ENCODE measurements around the gene MYO18B. TPM values are rescaled to one million over a fixed set of nuclear protein-coding genes. Genes with fewer than 3 reads are reported as not detected.

MYO18B gene
- total and polyA plus RNA-seq, 8 donors = 0.05 to 0.47 (median 0.14) TPM

DNA sequence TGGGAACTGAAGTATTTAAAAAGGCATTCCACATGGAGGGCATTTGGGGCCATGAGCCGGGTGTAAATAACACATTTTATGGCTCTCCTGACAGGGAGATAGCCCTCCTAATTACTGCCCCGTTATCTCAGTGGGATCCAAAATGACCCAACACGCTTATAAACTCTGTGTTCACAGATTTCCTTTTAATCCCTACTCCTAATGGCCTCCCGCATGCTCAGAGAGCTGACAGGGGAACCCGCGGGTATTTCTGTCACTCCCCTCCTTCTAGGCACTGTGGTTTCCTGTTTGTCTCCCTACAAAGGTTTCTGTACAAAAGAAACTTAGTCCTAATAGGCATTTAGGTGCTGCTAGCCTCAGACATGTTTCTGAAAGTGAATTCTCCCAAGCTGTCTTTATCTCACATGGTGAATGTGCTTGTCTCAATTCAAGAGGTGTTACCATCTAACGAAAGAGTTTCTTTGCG is 224.5 kb downstream of the MYO18B start:
- no peak for TF ChIP-seq CTCF (IDR thresholded peaks at IDR 0.05)
- Histone ChIP-seq H3K9me3 (no peaks in the 10 kb centered on the region), H3K4me3 (no peak overlapping the region), H3K27ac (no peak overlapping the region), H3K27me3 (peaks cover 0 to 3% (median 0%) of the 10 kb centered on the region in 4 donors), H3K4me1 (no peaks in the 10 kb centered on the region), H3K36me3 (no peaks in the 10 kb centered on the region)
- DNase-seq = no peak
- intact Hi-C loops (cut with DNase I) = no loop called here
- 24 to 31% methylated on average over 8 of the region's 8 CpGs for WGBS, 2 donors
- no peak for ATAC-seq
- FAIRE-seq = no peak

DNA sequence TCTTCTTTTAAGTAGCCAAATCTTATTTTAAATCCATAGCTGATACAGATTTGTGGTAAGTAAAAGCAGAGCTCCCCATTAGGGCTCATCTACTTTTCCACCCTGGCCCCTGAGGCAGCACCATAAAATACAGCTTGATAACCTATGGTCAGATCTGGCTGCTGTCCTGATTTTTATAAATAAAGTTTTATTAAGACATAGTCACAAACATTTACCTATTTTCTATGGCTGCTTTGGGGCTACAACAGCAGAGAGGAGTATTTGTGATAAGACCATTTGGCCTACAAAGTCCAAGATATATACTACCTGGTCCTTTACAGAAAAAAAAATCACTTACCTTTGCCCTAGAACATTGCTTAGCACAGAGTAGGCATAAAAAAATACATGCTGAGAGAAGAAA is 227.3 kb downstream of the MYO18B start:
- H3K36me3 ChIP-seq = no peaks in the 10 kb centered on the region
- intact Hi-C loops (cut with DNase I) = no loop called here
- no peak overlapping the region for H3K4me3 ChIP-seq
- no peak for FAIRE-seq
- no peak for DNase-seq
- no peak overlapping the region for H3K27ac ChIP-seq
- H3K27me3 ChIP-seq = peaks cover 0 to 5% (median 2%) of the 10 kb centered on the region in 4 donors
- TF ChIP-seq CTCF (IDR thresholded peaks at IDR 0.05) = no peak
- ATAC-seq = no peak
- H3K4me1 ChIP-seq = no peaks in the 10 kb centered on the region
- no peaks in the 10 kb centered on the region for H3K9me3 ChIP-seq

DNA sequence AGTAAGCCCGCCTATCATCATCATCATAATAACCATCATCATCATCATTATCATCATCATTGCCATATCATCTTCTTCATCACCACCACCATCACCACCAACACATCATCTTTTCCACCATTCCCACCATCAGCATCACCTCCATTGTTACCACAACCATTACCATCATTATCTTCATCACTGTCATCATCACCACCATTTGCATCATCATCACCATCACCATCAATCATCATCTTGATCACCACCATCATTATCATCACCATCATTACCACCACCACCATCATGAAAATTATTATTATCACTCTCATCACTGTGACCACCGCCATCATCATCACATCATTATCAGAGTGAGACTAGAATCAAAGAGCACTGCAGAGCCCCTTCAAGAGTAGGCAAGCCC is 227.9 kb downstream of the MYO18B start:
- FAIRE-seq = no peak

GRCh38 chr22:25970374-25970911 is 228.5 kb downstream of the MYO18B start:
- no peak overlapping the region for H3K27ac ChIP-seq
- no peak for TF ChIP-seq CTCF (IDR thresholded peaks at IDR 0.05)
- H3K9me3 ChIP-seq = no peaks in the 10 kb centered on the region
- intact Hi-C loops (cut with DNase I) = no loop called here
- no peak for FAIRE-seq
- H3K4me3 ChIP-seq = no peak overlapping the region
- no peak for DNase-seq
- 6 to 7% methylated on average over 6 of the region's 6 CpGs for WGBS, 2 donors
- H3K4me1 ChIP-seq = no peaks in the 10 kb centered on the region
- no peaks in the 10 kb centered on the region for H3K36me3 ChIP-seq
- ATAC-seq = no peak
- peaks cover 0 to 5% (median 2%) of the 10 kb centered on the region in 4 donors for H3K27me3 ChIP-seq

More for the DNA sequence above, 227.9 kb downstream of the MYO18B start:
- intact Hi-C loops (cut with DNase I) = no loop called here
- Histone ChIP-seq H3K27me3 (peaks cover 0 to 5% (median 2%) of the 10 kb centered on the region in 4 donors), H3K36me3 (no peaks in the 10 kb centered on the region), H3K4me1 (no peaks in the 10 kb centered on the region), H3K4me3 (no peak overlapping the region), H3K27ac (no peak overlapping the region), H3K9me3 (no peaks in the 10 kb centered on the region)
- DNase-seq (no peak), ATAC-seq (no peak)
- no peak for TF ChIP-seq CTCF (IDR thresholded peaks at IDR 0.05)
- 66 to 81% methylated on average over 2 of the region's 2 CpGs for WGBS, 2 donors

- no peak for TF ChIP-seq CTCF (IDR thresholded peaks at IDR 0.05)
- H3K4me3 ChIP-seq = no peak overlapping the region
- no peak overlapping the region for H3K27ac ChIP-seq
- no peaks in the 10 kb centered on the region for H3K4me1 ChIP-seq
- WGBS, 2 donors = 62 to 68% methylated on average over 9 of the region's 9 CpGs
- DNase-seq (no peak), ATAC-seq (no peak), FAIRE-seq (no peak)
- peaks cover 0 to 5% (median 2%) of the 10 kb centered on the region in 4 donors for H3K27me3 ChIP-seq
- H3K9me3 ChIP-seq = no peaks in the 10 kb centered on the region
- H3K36me3 ChIP-seq = no peaks in the 10 kb centered on the region
- intact Hi-C loops (cut with DNase I) = no loop called here
Observed at GRCh38 chr22:25970999-25971811, 229.2 kb downstream of the MYO18B start.
